ENCODE data around the gene HCRTR1.

- TF ChIP-seq CTCF (conservative IDR thresholded peaks at IDR 0.05) = no peak
- no peak for TF ChIP-seq ZFX (IDR thresholded peaks at IDR 0.05)
Measured at GRCh38 chr1:31626223-31627207, 9.0 kb downstream of the HCRTR1 start.
